A549 (cell line): ENCODE measurements around the gene IL1F10.

ENCODE experiments used
- CEBPB ChIP-seq, 2 experiments: fragments of >200 bp in 1 of 2; sonication (Bioruptor Twin) in 1 of 2; formaldehyde crosslinking in 1 of 2; IDR thresholded peaks; 2 replicates each; pipeline ENCODE4 v1.6.1; 2012 to 2016
- CHD2 ChIP-seq: fragments of 150-350 bp; IDR thresholded peaks from 2 replicates; pipeline ENCODE4 v1.6.1; 2014; ENCODE audit warnings: low read length; ENCODE audit not compliant: partially characterized antibody
- CHD4 ChIP-seq: fragments of 200-600 bp; sonication (generic); IDR thresholded peaks from 2 replicates; pipeline ENCODE4 v1.6.1; 2016; ENCODE audit warnings: antibody characterized with exemption, mild to moderate bottlenecking, borderline replicate concordance
- EHF ChIP-seq: fragments of 250-450 bp; sonication (Bioruptor Pico); IDR thresholded peaks from 2 replicates; pipeline ENCODE4 v1.5.0; 2020; ENCODE audit warnings: mild to moderate bottlenecking
- EHMT2 ChIP-seq: fragments of 200-600 bp; sonication (generic); IDR thresholded peaks from 2 replicates; pipeline ENCODE4 v1.6.1; 2016; ENCODE audit warnings: antibody characterized with exemption, low read depth, mild to moderate bottlenecking, moderate library complexity
- FOSL2 ChIP-seq, 2 experiments: fragments of 450-650 bp in 1 of 2; fragments of >200 bp in 1 of 2; sonication (Bioruptor Twin) in 1 of 2; formaldehyde crosslinking; IDR thresholded peaks; 2 replicates each; pipeline versions ENCODE4 v1.5.0 to v1.6.1; 2016 to 2020; ENCODE audit warnings: mild to moderate bottlenecking in 1 of 2, moderate library complexity in 1 of 2
- KDM1A ChIP-seq: fragments of 200-600 bp; sonication (generic); IDR thresholded peaks from 2 replicates; pipeline ENCODE4 v1.6.1; 2016; ENCODE audit warnings: low read depth, mild to moderate bottlenecking
- POLR2A ChIP-seq: IDR thresholded peaks from 2 replicates; pipeline ENCODE4 v1.6.1; 2012; ENCODE audit warnings: mild to moderate bottlenecking, low read length
- RAD21 ChIP-seq, 2 experiments: fragments of >200 bp in 1 of 2; sonication (Bioruptor Twin) in 1 of 2; formaldehyde crosslinking in 1 of 2; IDR thresholded peaks in 1 of 2; conservative IDR thresholded peaks in 1 of 2; 2 replicates in 1 of 2; 3 replicates in 1 of 2; pipeline ENCODE4 v1.6.1; 2012 to 2018; ENCODE audit warnings: inconsistent platforms in 1 of 2
- TF ChIP-seq, protein P1 (sequence below): fragments of >200 bp; sonication (Bioruptor Twin); formaldehyde crosslinking; IDR thresholded peaks from 3 replicates; pipeline ENCODE4 v1.5.1; 2016
- TF ChIP-seq, protein P2 (sequence below): fragments of 200-600 bp; sonication (generic); IDR thresholded peaks from 2 replicates; pipeline ENCODE4 v1.6.1; 2016; ENCODE audit warnings: antibody characterized with exemption, mild to moderate bottlenecking, moderate library complexity
- TF ChIP-seq, protein P3 (sequence below): fragments of >200 bp; sonication (Bioruptor Twin); formaldehyde crosslinking; IDR thresholded peaks from 3 replicates; pipeline ENCODE4 v1.6.1; 2016
- TF ChIP-seq, protein P4 (sequence below): IDR thresholded peaks from 2 replicates; pipeline ENCODE4 v1.6.1; 2012

DNA sequence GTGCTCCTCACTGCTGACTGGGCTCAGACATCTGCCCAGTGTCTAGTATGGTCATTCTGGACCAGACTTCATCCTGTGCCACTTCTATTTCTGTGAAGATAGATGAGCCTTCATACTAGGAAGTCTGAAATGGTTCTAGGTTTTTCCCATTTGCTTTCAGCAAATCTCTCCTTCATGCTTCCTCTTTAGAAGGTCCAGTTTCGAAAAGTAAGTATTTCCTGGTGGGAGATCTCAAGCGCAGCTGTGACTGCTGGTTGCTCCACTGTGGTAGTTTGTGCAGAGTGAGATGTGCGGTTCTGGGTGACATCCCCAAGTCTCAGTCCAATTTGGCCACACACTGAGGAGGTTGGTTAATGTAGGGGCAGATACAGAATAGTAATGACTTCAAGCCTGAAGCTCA, 29.5 kb upstream of the IL1F10 start:
- TF ChIP-seq, protein P1, sequence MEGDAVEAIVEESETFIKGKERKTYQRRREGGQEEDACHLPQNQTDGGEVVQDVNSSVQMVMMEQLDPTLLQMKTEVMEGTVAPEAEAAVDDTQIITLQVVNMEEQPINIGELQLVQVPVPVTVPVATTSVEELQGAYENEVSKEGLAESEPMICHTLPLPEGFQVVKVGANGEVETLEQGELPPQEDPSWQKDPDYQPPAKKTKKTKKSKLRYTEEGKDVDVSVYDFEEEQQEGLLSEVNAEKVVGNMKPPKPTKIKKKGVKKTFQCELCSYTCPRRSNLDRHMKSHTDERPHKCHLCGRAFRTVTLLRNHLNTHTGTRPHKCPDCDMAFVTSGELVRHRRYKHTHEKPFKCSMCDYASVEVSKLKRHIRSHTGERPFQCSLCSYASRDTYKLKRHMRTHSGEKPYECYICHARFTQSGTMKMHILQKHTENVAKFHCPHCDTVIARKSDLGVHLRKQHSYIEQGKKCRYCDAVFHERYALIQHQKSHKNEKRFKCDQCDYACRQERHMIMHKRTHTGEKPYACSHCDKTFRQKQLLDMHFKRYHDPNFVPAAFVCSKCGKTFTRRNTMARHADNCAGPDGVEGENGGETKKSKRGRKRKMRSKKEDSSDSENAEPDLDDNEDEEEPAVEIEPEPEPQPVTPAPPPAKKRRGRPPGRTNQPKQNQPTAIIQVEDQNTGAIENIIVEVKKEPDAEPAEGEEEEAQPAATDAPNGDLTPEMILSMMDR: no peak
- no peak for TF ChIP-seq EHF (CRISPR knock-in tag)
- no peak for TF ChIP-seq POLR2A
- no peak for TF ChIP-seq CHD4
- TF ChIP-seq, protein P2, sequence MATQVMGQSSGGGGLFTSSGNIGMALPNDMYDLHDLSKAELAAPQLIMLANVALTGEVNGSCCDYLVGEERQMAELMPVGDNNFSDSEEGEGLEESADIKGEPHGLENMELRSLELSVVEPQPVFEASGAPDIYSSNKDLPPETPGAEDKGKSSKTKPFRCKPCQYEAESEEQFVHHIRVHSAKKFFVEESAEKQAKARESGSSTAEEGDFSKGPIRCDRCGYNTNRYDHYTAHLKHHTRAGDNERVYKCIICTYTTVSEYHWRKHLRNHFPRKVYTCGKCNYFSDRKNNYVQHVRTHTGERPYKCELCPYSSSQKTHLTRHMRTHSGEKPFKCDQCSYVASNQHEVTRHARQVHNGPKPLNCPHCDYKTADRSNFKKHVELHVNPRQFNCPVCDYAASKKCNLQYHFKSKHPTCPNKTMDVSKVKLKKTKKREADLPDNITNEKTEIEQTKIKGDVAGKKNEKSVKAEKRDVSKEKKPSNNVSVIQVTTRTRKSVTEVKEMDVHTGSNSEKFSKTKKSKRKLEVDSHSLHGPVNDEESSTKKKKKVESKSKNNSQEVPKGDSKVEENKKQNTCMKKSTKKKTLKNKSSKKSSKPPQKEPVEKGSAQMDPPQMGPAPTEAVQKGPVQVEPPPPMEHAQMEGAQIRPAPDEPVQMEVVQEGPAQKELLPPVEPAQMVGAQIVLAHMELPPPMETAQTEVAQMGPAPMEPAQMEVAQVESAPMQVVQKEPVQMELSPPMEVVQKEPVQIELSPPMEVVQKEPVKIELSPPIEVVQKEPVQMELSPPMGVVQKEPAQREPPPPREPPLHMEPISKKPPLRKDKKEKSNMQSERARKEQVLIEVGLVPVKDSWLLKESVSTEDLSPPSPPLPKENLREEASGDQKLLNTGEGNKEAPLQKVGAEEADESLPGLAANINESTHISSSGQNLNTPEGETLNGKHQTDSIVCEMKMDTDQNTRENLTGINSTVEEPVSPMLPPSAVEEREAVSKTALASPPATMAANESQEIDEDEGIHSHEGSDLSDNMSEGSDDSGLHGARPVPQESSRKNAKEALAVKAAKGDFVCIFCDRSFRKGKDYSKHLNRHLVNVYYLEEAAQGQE: no peak
- TF ChIP-seq FOSL2 (IDR thresholded peaks at IDR 0.05): no peak
- no peak for TF ChIP-seq FOSL2 (CRISPR knock-in tag; IDR thresholded peaks at IDR 0.05)
- no peak for TF ChIP-seq CEBPB (IDR thresholded peaks at IDR 0.05)
- TF ChIP-seq RAD21 (conservative IDR thresholded peaks at IDR 0.05 in 1 of 2, IDR thresholded peaks at IDR 0.05 in 1 of 2): no peak
- no peak for TF ChIP-seq EHMT2
- TF ChIP-seq, protein P3, sequence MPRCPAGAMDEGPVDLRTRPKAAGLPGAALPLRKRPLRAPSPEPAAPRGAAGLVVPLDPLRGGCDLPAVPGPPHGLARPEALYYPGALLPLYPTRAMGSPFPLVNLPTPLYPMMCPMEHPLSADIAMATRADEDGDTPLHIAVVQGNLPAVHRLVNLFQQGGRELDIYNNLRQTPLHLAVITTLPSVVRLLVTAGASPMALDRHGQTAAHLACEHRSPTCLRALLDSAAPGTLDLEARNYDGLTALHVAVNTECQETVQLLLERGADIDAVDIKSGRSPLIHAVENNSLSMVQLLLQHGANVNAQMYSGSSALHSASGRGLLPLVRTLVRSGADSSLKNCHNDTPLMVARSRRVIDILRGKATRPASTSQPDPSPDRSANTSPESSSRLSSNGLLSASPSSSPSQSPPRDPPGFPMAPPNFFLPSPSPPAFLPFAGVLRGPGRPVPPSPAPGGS: no peak
- TF ChIP-seq, protein P4, sequence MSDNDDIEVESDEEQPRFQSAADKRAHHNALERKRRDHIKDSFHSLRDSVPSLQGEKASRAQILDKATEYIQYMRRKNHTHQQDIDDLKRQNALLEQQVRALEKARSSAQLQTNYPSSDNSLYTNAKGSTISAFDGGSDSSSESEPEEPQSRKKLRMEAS: no peak
- no peak for TF ChIP-seq KDM1A
- TF ChIP-seq CHD2: no peak
